Endodermal cell (in vitro differentiated cells): ENCODE measurements around the gene SERPINA3. TPM values are rescaled to one million over a fixed set of nuclear protein-coding genes. Genes with fewer than 3 reads are reported as not detected.

Experiments
- DNase-seq: peaks from one replicate; pipeline ENCODE4 v3.0.0-alpha.2; 2017
- H3K27ac ChIP-seq: 2 replicates; pipeline ENCODE4 v1.5.1; 2013; ENCODE audit warnings: mild to moderate bottlenecking, low read depth, low read length, moderate library complexity
- H3K27me3 ChIP-seq: 2 replicates; pipeline ENCODE4 v1.6.1; 2013; ENCODE audit warnings: mild to moderate bottlenecking, low read length, moderate library complexity; ENCODE audit not compliant: insufficient read depth, control insufficient read depth, poor library complexity, severe bottlenecking
- H3K36me3 ChIP-seq: 2 replicates; pipeline ENCODE4 v1.7.0; 2013; ENCODE audit warnings: mild to moderate bottlenecking, low read length, moderate library complexity; ENCODE audit not compliant: control insufficient read depth, insufficient read depth
- H3K4me1 ChIP-seq: one replicate; pipeline ENCODE4 v1.7.0; 2013; ENCODE audit warnings: low read length; ENCODE audit not compliant: control insufficient read depth, insufficient read depth
- H3K4me3 ChIP-seq: 2 replicates; pipeline ENCODE4 v1.5.1; 2013; ENCODE audit warnings: mild to moderate bottlenecking, low read length, moderate library complexity
- H3K9ac ChIP-seq: 2 replicates; pipeline ENCODE4 v1.6.1; 2013; ENCODE audit warnings: mild to moderate bottlenecking, low read length, moderate library complexity; ENCODE audit not compliant: poor library complexity, severe bottlenecking; ENCODE audit errors: extremely low read depth
- H3K9me3 ChIP-seq: 2 replicates; pipeline ENCODE4 v1.6.1; 2013; ENCODE audit warnings: mild to moderate bottlenecking, low read length, moderate library complexity; ENCODE audit not compliant: control insufficient read depth
- H3K27ac Mint-ChIP-seq: 2 replicates; pipeline ENCODE4 v1.8.0; 2020; ENCODE audit warnings: mixed read lengths
- H3K27me3 Mint-ChIP-seq: 2 replicates; pipeline ENCODE4 v1.8.0; 2021; ENCODE audit warnings: mild to moderate bottlenecking, mixed read lengths; ENCODE audit not compliant: insufficient read depth
- H3K36me3 Mint-ChIP-seq: 2 replicates; pipeline ENCODE4 v1.8.0; 2020; ENCODE audit warnings: low read depth, mixed read lengths
- H3K4me1 Mint-ChIP-seq: 2 replicates; pipeline ENCODE4 v1.8.0; 2020; ENCODE audit warnings: mixed read lengths
- H3K4me3 Mint-ChIP-seq: 2 replicates; pipeline ENCODE4 v1.8.0; 2020; ENCODE audit warnings: mild to moderate bottlenecking, moderate library complexity, mixed read lengths
- H3K9me3 Mint-ChIP-seq: 2 replicates; pipeline ENCODE4 v1.8.0; 2020; ENCODE audit warnings: mild to moderate bottlenecking, mixed read lengths
- WGBS, 2 experiments: methylation state at CpG; one replicate each; pipeline versions ENCODE4 v1.1.5 to v1.1.7; 2013; ENCODE audit warnings: missing lambda C conversion rate in 2 of 2, mixed read lengths in 1 of 2; ENCODE audit not compliant: insufficient coverage in 1 of 2, insufficient read length in 1 of 2; 5-methylcytosine and 5-hydroxymethylcytosine counted together
- total RNA-seq, 2 donors: library from RNA; stranded (reverse); fragmentation: NEBNext Ultra II Directional in 1 of 2; extraction: Animal tissue kit (Norgen Biotek cat#: 25700) in 1 of 2; gene quantifications; 2 replicates in 1 of 2; 3 replicates in 1 of 2; pipeline ENCODE4 v1.2.1, GENCODE V29; 2021
- TF ChIP-seq, protein P1 (sequence below): fragments of 200-600 bp; sonication (generic); conservative IDR thresholded peaks from 2 replicates; pipeline ENCODE4 v1.5.0; 2021; ENCODE audit warnings: antibody characterized with exemption, mild to moderate bottlenecking

Gene SERPINA3
- total RNA-seq, 2 donors from 2014 or later, result 0.27 TPM; not detected in 1

GRCh38 chr14:94646481-94646880, 34.3 kb downstream of the SERPINA3 start:
- no peak overlapping the region for H3K9ac ChIP-seq
- no peak overlapping the region for H3K27ac Mint-ChIP-seq
- H3K4me3 ChIP-seq, result no peak overlapping the region
- no peak overlapping the region for H3K27ac ChIP-seq
- H3K4me3 Mint-ChIP-seq, result no peak overlapping the region
- H3K27me3 ChIP-seq, result no peaks in the 10 kb centered on the region
- H3K9me3 ChIP-seq, result no peaks in the 10 kb centered on the region
- H3K27me3 Mint-ChIP-seq, result peaks cover 2% of the 10 kb centered on the region
- H3K36me3 ChIP-seq, result no peaks in the 10 kb centered on the region
- 55 to 73% methylated on average over 4 to 5 of the region's 5 CpGs for WGBS, 2 experiments
- no peaks in the 10 kb centered on the region for H3K4me1 Mint-ChIP-seq
- no peaks in the 10 kb centered on the region for H3K4me1 ChIP-seq
- DNase-seq, result no peak
- H3K9me3 Mint-ChIP-seq, result peaks cover 11% of the 10 kb centered on the region
- H3K36me3 Mint-ChIP-seq, result no peaks in the 10 kb centered on the region
- TF ChIP-seq, protein P1, sequence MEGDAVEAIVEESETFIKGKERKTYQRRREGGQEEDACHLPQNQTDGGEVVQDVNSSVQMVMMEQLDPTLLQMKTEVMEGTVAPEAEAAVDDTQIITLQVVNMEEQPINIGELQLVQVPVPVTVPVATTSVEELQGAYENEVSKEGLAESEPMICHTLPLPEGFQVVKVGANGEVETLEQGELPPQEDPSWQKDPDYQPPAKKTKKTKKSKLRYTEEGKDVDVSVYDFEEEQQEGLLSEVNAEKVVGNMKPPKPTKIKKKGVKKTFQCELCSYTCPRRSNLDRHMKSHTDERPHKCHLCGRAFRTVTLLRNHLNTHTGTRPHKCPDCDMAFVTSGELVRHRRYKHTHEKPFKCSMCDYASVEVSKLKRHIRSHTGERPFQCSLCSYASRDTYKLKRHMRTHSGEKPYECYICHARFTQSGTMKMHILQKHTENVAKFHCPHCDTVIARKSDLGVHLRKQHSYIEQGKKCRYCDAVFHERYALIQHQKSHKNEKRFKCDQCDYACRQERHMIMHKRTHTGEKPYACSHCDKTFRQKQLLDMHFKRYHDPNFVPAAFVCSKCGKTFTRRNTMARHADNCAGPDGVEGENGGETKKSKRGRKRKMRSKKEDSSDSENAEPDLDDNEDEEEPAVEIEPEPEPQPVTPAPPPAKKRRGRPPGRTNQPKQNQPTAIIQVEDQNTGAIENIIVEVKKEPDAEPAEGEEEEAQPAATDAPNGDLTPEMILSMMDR, result no peak

GRCh38 chr14:94648801-94649200, 36.6 kb downstream of the SERPINA3 start:
- H3K9ac ChIP-seq, result no peak overlapping the region
- no peaks in the 10 kb centered on the region for H3K4me1 ChIP-seq
- no peaks in the 10 kb centered on the region for H3K36me3 ChIP-seq
- TF ChIP-seq, protein P1, result no peak
- H3K36me3 Mint-ChIP-seq, result no peaks in the 10 kb centered on the region
- H3K27me3 ChIP-seq, result no peaks in the 10 kb centered on the region
- no peak overlapping the region for H3K27ac ChIP-seq
- H3K9me3 Mint-ChIP-seq, result peaks cover 11% of the 10 kb centered on the region
- no peak for DNase-seq
- 79 to 80% methylated on average over 4 of the region's 4 CpGs for WGBS, 2 experiments
- H3K4me3 Mint-ChIP-seq, result no peak overlapping the region
- H3K9me3 ChIP-seq, result no peaks in the 10 kb centered on the region
- H3K4me3 ChIP-seq, result no peak overlapping the region
- H3K27me3 Mint-ChIP-seq, result peaks cover 2% of the 10 kb centered on the region
- no peaks in the 10 kb centered on the region for H3K4me1 Mint-ChIP-seq
- H3K27ac Mint-ChIP-seq, result no peak overlapping the region

DNA sequence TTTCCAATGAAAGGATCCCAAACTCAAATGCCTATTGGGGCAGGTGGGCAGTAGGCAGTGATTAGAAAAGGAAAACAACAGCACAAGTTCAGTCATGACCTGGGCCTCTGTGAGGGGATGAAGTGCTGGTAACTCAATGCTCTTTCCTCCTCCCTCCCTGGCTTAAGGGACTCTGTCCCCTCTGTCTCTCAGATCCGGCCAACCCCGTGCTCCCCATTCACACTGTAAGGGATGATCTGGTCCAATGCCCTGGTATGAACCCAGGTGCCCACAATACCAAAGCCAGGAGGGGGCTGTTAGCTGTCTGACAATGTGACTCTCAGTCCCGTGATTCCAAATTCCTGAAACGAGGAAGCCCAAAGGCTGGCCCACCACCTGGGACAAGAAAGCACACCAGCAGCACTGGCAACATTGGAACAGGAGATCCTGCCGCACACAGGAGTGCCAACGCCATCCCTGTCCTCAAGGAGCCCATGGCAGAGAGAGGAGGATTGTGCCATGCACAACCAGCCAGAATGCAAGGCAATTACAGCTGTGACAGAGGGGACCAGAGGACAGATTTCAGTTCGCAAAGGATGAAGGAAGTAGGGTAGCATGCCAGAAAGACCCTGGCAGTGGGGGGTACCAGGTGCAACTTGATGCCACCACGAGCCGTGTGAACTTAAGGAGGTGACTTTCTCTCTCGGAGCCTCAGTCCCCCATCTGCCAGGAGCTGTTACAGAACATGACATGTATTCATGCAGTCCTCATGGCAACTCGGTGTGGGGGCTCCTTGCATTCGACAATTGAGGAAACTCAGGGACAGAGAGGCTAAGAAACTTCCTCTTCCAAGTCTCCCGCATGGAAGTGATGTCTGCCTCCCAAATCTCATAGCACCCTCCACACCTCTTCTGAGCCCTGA, 37.6 kb downstream of the SERPINA3 start:
- no peaks in the 10 kb centered on the region for H3K9me3 ChIP-seq
- no peak overlapping the region for H3K9ac ChIP-seq
- H3K27me3 ChIP-seq, result no peaks in the 10 kb centered on the region
- TF ChIP-seq, protein P1, result no peak
- H3K27me3 Mint-ChIP-seq, result peaks cover 2% of the 10 kb centered on the region
- 86 to 90% methylated on average over 12 to 13 of the region's 13 CpGs for WGBS, 2 experiments
- H3K4me1 ChIP-seq, result no peaks in the 10 kb centered on the region
- no peak overlapping the region for H3K4me3 ChIP-seq
- peaks cover 11% of the 10 kb centered on the region for H3K9me3 Mint-ChIP-seq
- no peak for DNase-seq
- H3K36me3 Mint-ChIP-seq, result no peaks in the 10 kb centered on the region
- no peaks in the 10 kb centered on the region for H3K36me3 ChIP-seq
- no peak overlapping the region for H3K27ac Mint-ChIP-seq
- no peak overlapping the region for H3K4me3 Mint-ChIP-seq
- no peak overlapping the region for H3K27ac ChIP-seq
- no peaks in the 10 kb centered on the region for H3K4me1 Mint-ChIP-seq
